ENCODE results near the gene ARHGAP20.

The ARHGAP20 gene

GRCh38 chr11:110600322-110600721 lies 111.9 kb downstream of the ARHGAP20 start:
- no peak for DNase-seq (ENCODE audit: low spot score)

- DNase-seq (ENCODE audit: low spot score) = no peak
Observed at GRCh38 chr11:110599207-110599606, 113.0 kb downstream of the ARHGAP20 start.

- DNase-seq (ENCODE audit: low spot score) = no peak
Observed at GRCh38 chr11:110598725-110599124, 113.5 kb downstream of the ARHGAP20 start.

GRCh38 chr11:110587972-110588371 lies 124.3 kb downstream of the ARHGAP20 start:
- DNase-seq (ENCODE audit: low spot score) = no peak

GRCh38 chr11:110587129-110587528 lies 125.1 kb downstream of the ARHGAP20 start:
- no peak for DNase-seq (ENCODE audit: low spot score)

GRCh38 chr11:110584150-110584549 lies 128.1 kb downstream of the ARHGAP20 start:
- no peak for DNase-seq (ENCODE audit: low spot score)

- DNase-seq (ENCODE audit: low spot score) = no peak
Observed at GRCh38 chr11:110582728-110583432, 129.4 kb downstream of the ARHGAP20 start.

- no peak for DNase-seq (ENCODE audit: low spot score)
Observed at GRCh38 chr11:110580571-110580970, 131.7 kb downstream of the ARHGAP20 start.

GRCh38 chr11:110573411-110573810 lies 138.8 kb downstream of the ARHGAP20 start:
- no peak for DNase-seq (ENCODE audit: low spot score)

GRCh38 chr11:110571081-110571720 lies 141.0 kb downstream of the ARHGAP20 start:
- no peak for DNase-seq (ENCODE audit: low spot score)

- no peak for DNase-seq (ENCODE audit: low spot score)
Observed at GRCh38 chr11:110566577-110566976, 145.7 kb downstream of the ARHGAP20 start.

GRCh38 chr11:110565357-110566336 lies 146.6 kb downstream of the ARHGAP20 start:
- DNase-seq (ENCODE audit: low spot score) = no peak

GRCh38 chr11:110564676-110565356 lies 147.4 kb downstream of the ARHGAP20 start:
- DNase-seq (ENCODE audit: low spot score) = no peak

GRCh38 chr11:110544779-110545178 lies 167.5 kb downstream of the ARHGAP20 start:
- DNase-seq (ENCODE audit: low spot score) = no peak

- no peak for DNase-seq (ENCODE audit: low spot score)
Observed at GRCh38 chr11:110538154-110538553, 174.1 kb downstream of the ARHGAP20 start.

GRCh38 chr11:110530900-110531741 lies 181.1 kb downstream of the ARHGAP20 start:
- DNase-seq (ENCODE audit: low spot score) = no peak

GRCh38 chr11:110529043-110529442 lies 183.2 kb downstream of the ARHGAP20 start:
- DNase-seq (ENCODE audit: low spot score) = peak; percentile 14

- no peak for DNase-seq (ENCODE audit: low spot score)
Observed at GRCh38 chr11:110527146-110527545, 185.1 kb downstream of the ARHGAP20 start.

Measured in HuH-7 (cell line).